K562 (cell line): ENCODE data around the gene PCSK2. TPM values are rescaled to one million over a fixed set of nuclear protein-coding genes. Genes with fewer than 3 reads are reported as not detected.

Experiments used
- ATAC-seq: fragments of 200-7000 bp; cut with Tn5 transposase; 3 replicates; pipeline ENCODE4 v1.9.1; 2020; ENCODE audit warnings: moderate library complexity
- BruUV-seq: library from RNA; stranded (reverse); fragments of 400-500 nt; replicated peaks from 2 replicates; lab custom pipeline; 2021; lab: Mats Ljungman, UMichigan
- CTCF ChIA-PET: fragments of 300-600 bp; formaldehyde crosslinking; extraction: SDS; loops from one replicate; lab custom pipeline; 2021; ENCODE audit warnings: low intra/inter-chr PET ratio; lab: Yijun Ruan, JAX
- POLR2A ChIA-PET: fragments of 300-600, 350-650 bp; sonication (Branson Sonifier 250); formaldehyde crosslinking; extraction: SDS; loops from one replicate; lab custom pipeline; 2021; ENCODE audit warnings: antibody characterized with exemption, inconsistent platforms; lab: Yijun Ruan, JAX
- DNase-seq, 4 experiments: peaks; one replicate each; pipeline versions ENCODE4 v3.0.0 to v3.0.0-alpha.2; 2011 to 2018; ENCODE audit warnings: low spot score in 3 of 4, mixed read lengths in 3 of 4; ENCODE audit errors: extremely low read depth in 1 of 4
- FAIRE-seq: peaks from 2 replicates; lab custom pipeline; 2011; peaks lifted over from hg19 to GRCh38; lab: Jason Lieb, UNC
- H2AFZ ChIP-seq: 2 replicates; pipeline ENCODE4 v1.6.0; 2011; ENCODE audit warnings: low read depth, low read length, control low read depth, inconsistent platforms
- H3K27ac ChIP-seq: fragments of 200-600 bp; 3 replicates; pipeline ENCODE4 v1.8.0; 2011; ENCODE audit warnings: low read depth, mild to moderate bottlenecking, control low read depth, inconsistent platforms, low read length, moderate library complexity, mixed read lengths; ENCODE audit errors: extremely low read depth
- H3K27me3 ChIP-seq, 2 experiments: fragments of 300-600 bp in 1 of 2; 2 replicates in 1 of 2; 3 replicates in 1 of 2; pipeline versions ENCODE4 v1.6.0 to v1.8.0; 2011; ENCODE audit warnings: inconsistent platforms in 2 of 2, low read length in 2 of 2, mild to moderate bottlenecking in 1 of 2, mixed read lengths in 1 of 2, moderate library complexity in 1 of 2; ENCODE audit not compliant: control insufficient read depth in 2 of 2, insufficient read depth in 2 of 2
- H3K36me3 ChIP-seq: fragments of 300-600 bp; 3 replicates; pipeline ENCODE4 v1.8.0; 2011; ENCODE audit warnings: mild to moderate bottlenecking, low read length, inconsistent platforms; ENCODE audit not compliant: control insufficient read depth, insufficient read depth
- H3K4me1 ChIP-seq, 2 experiments: fragments of 200-600 bp in 1 of 2; replicated peaks in 1 of 2; 2 replicates in 1 of 2; 3 replicates in 1 of 2; pipeline versions ENCODE4 v1.5.1 to v1.8.0; 2011; ENCODE audit warnings: inconsistent platforms in 2 of 2, low read length in 2 of 2, mild to moderate bottlenecking in 1 of 2, mixed read lengths in 1 of 2, moderate library complexity in 1 of 2; ENCODE audit not compliant: control insufficient read depth in 2 of 2, insufficient read depth in 2 of 2
- H3K4me2 ChIP-seq: 2 replicates; pipeline ENCODE4 v1.6.1; 2011; ENCODE audit warnings: low read length, control low read depth, inconsistent platforms, mixed read lengths; ENCODE audit not compliant: insufficient read depth
- H3K4me3 ChIP-seq: fragments of 200-600 bp; sonication (generic), shearing (Covaris generic); 2 replicates; pipeline ENCODE4 v1.5.1; 2016; ENCODE audit warnings: control low read depth, inconsistent platforms
- H3K79me2 ChIP-seq: fragments of 200-600 bp; 3 replicates; pipeline ENCODE4 v1.8.0; 2011; ENCODE audit warnings: low read length, inconsistent platforms; ENCODE audit not compliant: control insufficient read depth, insufficient read depth
- H3K9ac ChIP-seq, 2 experiments: 2 replicates each; pipeline versions ENCODE4 v1.6.0 to v1.6.1; 2011; ENCODE audit warnings: low read depth in 2 of 2, low read length in 2 of 2, control low read depth in 1 of 2, inconsistent platforms in 1 of 2, mild to moderate bottlenecking in 1 of 2, mixed read lengths in 1 of 2; ENCODE audit not compliant: insufficient read depth in 1 of 2
- H3K9me1 ChIP-seq: one replicate; pipeline ENCODE4 v1.6.0; 2011; ENCODE audit warnings: inconsistent platforms, mild to moderate bottlenecking, low read length, moderate library complexity; ENCODE audit not compliant: control insufficient read depth, insufficient read depth
- H3K9me3 ChIP-seq: replicated peaks from 2 replicates; pipeline ENCODE4 v1.5.1; 2011; ENCODE audit warnings: low read depth, low read length, inconsistent platforms; ENCODE audit not compliant: control insufficient read depth, insufficient read depth
- H4K20me1 ChIP-seq: replicated peaks from 2 replicates; pipeline ENCODE4 v1.6.1; 2011; ENCODE audit warnings: low read length, inconsistent platforms, mixed read lengths; ENCODE audit not compliant: control insufficient read depth, insufficient read depth
- CBX1 ChIP-seq: sonication (generic); IDR thresholded peaks from 2 replicates; pipeline ENCODE4 v1.6.1; 2016; ENCODE audit warnings: antibody characterized with exemption, low read depth, mild to moderate bottlenecking
- HDGF ChIP-seq: fragments of 450-650 bp; IDR thresholded peaks from 2 replicates; pipeline ENCODE4 v1.6.1; 2016
- MAFG ChIP-seq: fragments of 450-650 bp; conservative IDR thresholded peaks from 2 replicates; pipeline ENCODE4 v1.6.1; 2016; ENCODE audit warnings: missing genetic modification characterization, missing compliant biosample characterization
- PRMT5 ChIP-seq: sonication (generic); formaldehyde crosslinking; IDR thresholded peaks from 2 replicates; pipeline ENCODE4 v1.5.0; 2020; ENCODE audit warnings: missing genetic modification reagents
- PRPF4 ChIP-seq: fragments of 200-400 bp; formaldehyde crosslinking; IDR thresholded peaks from one replicate; pipeline ENCODE4 v1.6.1; 2017; ENCODE audit warnings: low read length, low read depth, mild to moderate bottlenecking; ENCODE audit not compliant: insufficient read depth, poor library complexity, severe bottlenecking
- SIN3B ChIP-seq: fragments of 450-650 bp; IDR thresholded peaks from 2 replicates; pipeline ENCODE4 v1.6.1; 2017; ENCODE audit warnings: low read depth, mild to moderate bottlenecking, moderate library complexity
- ZBTB8A ChIP-seq: fragments of 450-650 bp; IDR thresholded peaks from 2 replicates; pipeline ENCODE4 v1.6.1; 2018; ENCODE audit warnings: mild to moderate bottlenecking, moderate library complexity; ENCODE audit not compliant: partially characterized antibody
- ZC3H8 ChIP-seq: fragments of 450-650 bp; IDR thresholded peaks from 2 replicates; pipeline ENCODE4 v1.6.1; 2017
- WGBS: fragments of 100-300 bp; shearing (Covaris generic); methylation state at CpG from one replicate; pipeline ENCODE4 v1.1.6; 2016; ENCODE audit warnings: low coverage, mixed read lengths; ENCODE audit not compliant: insufficient coverage; ENCODE audit errors: missing lambda C conversion rate; 5-methylcytosine and 5-hydroxymethylcytosine counted together
- in situ Hi-C: fragments of 300-500 bp; cut with MboI; formaldehyde crosslinking; loops from 4 replicates; pipeline ENCODE4 v1.15.0; 2018; ENCODE audit warnings: inconsistent platforms, mixed read lengths
- intact Hi-C: fragments of 100-400 bp; cut with micrococcal nuclease; formaldehyde crosslinking; loops from 2 replicates; pipeline ENCODE4 v1.14.2; 2022
- polyA plus RNA-seq, 8 experiments: library from polyadenylated mRNA; depleted of rRNA in 4 of 8; stranded (reverse) in 5 of 8; unstranded in 3 of 8; fragments of >200 nt; fragmentation: Nextera tagmentation in 2 of 8; fragmentation: Illumina TruSeq in 1 of 8; extraction: Ambion mirVana in 2 of 8; extraction: Trizol in 1 of 8; gene quantifications; 2 replicates each; pipeline versions ENCODE4 v1.2.1 to v1.2.3, GENCODE V29; 2011 to 2014; ENCODE audit warnings: inconsistent platforms in 1 of 8, missing spikeins in 1 of 8
- total RNA-seq, 7 experiments: library from RNA; depleted of rRNA in 6 of 7; stranded (reverse); fragments of >200 nt in 6 of 7; fragmentation: Illumina TruSeq in 2 of 7; extraction: Trizol in 2 of 7; gene quantifications; 2 replicates each; pipeline versions ENCODE4 v1.2.1 to v1.2.3, GENCODE V29; 2011 to 2021; ENCODE audit warnings: low replicate concordance in 1 of 7
- TF ChIP-seq, protein P1 (sequence below): fragments of 450-650 bp; formaldehyde crosslinking; IDR thresholded peaks from 2 replicates; pipeline ENCODE4 v1.4.0; 2020; ENCODE audit warnings: mild to moderate bottlenecking
- TF ChIP-seq, protein P2 (sequence below): fragments of 250-450 bp; sonication (Bioruptor Pico); IDR thresholded peaks from 2 replicates; pipeline ENCODE4 v1.4.0; 2020
- TF ChIP-seq, protein P3 (sequence below): fragments of 450-650 bp; formaldehyde crosslinking; IDR thresholded peaks from 2 replicates; pipeline ENCODE4 v1.4.0; 2020; ENCODE audit warnings: mild to moderate bottlenecking, moderate library complexity
- TF ChIP-seq, protein P4 (sequence below): fragments of 150-350 bp; IDR thresholded peaks from 2 replicates; pipeline ENCODE4 v1.6.1; 2014; ENCODE audit warnings: low read depth, mild to moderate bottlenecking, low read length, borderline replicate concordance

PCSK2 gene
- total and polyA plus RNA-seq, 9 of the 15 experiments (the other 6 are each of a cell fraction or from before 2014, with no cell fraction given) = 0.04 to 0.07 (median 0.05) TPM; not detected in 6

DNA sequence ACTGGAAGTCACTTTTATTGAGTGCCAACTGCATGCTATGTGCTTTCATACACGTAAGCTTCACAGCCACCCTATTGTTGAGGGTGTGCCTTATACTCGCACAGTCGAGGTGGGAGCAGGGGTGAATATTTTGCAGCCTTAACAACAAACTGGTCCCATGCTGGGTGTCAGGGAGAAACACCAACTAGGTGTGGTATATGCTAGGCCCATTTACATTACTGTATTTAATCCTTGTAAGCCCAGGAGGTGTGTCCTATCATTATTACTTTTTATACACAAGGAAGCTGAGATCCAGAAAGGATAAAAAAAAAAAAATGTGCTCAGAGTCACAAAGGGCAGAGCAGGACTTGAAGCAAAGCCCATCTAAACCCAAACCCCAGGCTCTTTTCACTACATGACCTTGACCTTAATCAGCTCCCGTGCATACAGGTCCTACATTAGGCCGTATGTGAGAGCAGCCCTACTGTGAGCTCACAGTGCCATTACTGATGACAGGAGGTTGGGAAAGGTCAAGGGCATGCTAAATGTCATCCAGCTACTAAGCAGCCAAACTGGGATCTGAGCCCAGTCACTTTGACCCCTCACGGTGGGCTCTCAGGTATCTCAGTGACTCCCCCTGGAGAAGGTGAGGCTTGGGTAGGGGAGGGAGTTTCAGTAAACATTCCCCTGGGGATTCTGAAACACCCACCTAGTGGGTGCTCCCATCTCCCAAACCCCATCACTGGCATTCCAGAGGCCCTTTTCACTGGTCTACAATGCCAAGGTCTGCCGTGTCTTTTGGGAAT lies 242.6 kb downstream of the PCSK2 start:
- H3K27ac ChIP-seq = no peak overlapping the region
- FAIRE-seq = no peak
- DNase-seq = no peak
- no TSS peak for BruUV-seq
- H4K20me1 ChIP-seq = no peaks in the 10 kb centered on the region
- no peaks in the 10 kb centered on the region for H3K36me3 ChIP-seq
- 3% methylated on average over 6 of the region's 7 CpGs for WGBS
- no peak overlapping the region for H3K4me3 ChIP-seq
- TF ChIP-seq PRPF4 (no peak), ZC3H8 (no peak), SIN3B (no peak), ZBTB8A (no peak), CBX1 (no peak), MAFG (tag) (no peak), PRMT5 (CRISPR knock-in tag) (no peak), HDGF (no peak)
- TF ChIP-seq, protein P1, sequence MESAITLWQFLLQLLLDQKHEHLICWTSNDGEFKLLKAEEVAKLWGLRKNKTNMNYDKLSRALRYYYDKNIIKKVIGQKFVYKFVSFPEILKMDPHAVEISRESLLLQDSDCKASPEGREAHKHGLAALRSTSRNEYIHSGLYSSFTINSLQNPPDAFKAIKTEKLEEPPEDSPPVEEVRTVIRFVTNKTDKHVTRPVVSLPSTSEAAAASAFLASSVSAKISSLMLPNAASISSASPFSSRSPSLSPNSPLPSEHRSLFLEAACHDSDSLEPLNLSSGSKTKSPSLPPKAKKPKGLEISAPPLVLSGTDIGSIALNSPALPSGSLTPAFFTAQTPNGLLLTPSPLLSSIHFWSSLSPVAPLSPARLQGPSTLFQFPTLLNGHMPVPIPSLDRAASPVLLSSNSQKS (CRISPR knock-in tag) = no peak
- TF ChIP-seq, protein P2, sequence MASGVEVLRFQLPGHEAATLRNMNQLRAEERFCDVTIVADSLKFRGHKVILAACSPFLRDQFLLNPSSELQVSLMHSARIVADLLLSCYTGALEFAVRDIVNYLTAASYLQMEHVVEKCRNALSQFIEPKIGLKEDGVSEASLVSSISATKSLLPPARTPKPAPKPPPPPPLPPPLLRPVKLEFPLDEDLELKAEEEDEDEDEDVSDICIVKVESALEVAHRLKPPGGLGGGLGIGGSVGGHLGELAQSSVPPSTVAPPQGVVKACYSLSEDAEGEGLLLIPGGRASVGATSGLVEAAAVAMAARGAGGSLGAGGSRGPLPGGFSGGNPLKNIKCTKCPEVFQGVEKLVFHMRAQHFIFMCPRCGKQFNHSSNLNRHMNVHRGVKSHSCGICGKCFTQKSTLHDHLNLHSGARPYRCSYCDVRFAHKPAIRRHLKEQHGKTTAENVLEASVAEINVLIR (CRISPR knock-in tag) = no peak
- TF ChIP-seq, protein P3, sequence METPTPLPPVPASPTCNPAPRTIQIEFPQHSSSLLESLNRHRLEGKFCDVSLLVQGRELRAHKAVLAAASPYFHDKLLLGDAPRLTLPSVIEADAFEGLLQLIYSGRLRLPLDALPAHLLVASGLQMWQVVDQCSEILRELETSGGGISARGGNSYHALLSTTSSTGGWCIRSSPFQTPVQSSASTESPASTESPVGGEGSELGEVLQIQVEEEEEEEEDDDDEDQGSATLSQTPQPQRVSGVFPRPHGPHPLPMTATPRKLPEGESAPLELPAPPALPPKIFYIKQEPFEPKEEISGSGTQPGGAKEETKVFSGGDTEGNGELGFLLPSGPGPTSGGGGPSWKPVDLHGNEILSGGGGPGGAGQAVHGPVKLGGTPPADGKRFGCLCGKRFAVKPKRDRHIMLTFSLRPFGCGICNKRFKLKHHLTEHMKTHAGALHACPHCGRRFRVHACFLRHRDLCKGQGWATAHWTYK (CRISPR knock-in tag) = no peak
- TF ChIP-seq, protein P4, sequence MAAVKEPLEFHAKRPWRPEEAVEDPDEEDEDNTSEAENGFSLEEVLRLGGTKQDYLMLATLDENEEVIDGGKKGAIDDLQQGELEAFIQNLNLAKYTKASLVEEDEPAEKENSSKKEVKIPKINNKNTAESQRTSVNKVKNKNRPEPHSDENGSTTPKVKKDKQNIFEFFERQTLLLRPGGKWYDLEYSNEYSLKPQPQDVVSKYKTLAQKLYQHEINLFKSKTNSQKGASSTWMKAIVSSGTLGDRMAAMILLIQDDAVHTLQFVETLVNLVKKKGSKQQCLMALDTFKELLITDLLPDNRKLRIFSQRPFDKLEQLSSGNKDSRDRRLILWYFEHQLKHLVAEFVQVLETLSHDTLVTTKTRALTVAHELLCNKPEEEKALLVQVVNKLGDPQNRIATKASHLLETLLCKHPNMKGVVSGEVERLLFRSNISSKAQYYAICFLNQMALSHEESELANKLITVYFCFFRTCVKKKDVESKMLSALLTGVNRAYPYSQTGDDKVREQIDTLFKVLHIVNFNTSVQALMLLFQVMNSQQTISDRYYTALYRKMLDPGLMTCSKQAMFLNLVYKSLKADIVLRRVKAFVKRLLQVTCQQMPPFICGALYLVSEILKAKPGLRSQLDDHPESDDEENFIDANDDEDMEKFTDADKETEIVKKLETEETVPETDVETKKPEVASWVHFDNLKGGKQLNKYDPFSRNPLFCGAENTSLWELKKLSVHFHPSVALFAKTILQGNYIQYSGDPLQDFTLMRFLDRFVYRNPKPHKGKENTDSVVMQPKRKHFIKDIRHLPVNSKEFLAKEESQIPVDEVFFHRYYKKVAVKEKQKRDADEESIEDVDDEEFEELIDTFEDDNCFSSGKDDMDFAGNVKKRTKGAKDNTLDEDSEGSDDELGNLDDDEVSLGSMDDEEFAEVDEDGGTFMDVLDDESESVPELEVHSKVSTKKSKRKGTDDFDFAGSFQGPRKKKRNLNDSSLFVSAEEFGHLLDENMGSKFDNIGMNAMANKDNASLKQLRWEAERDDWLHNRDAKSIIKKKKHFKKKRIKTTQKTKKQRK = no peak
- H3K9me1 ChIP-seq = no peaks in the 10 kb centered on the region
- in situ Hi-C loops = no loop called here
- ATAC-seq = no peak
- no peaks in the 10 kb centered on the region for H3K4me1 ChIP-seq
- H3K27me3 ChIP-seq = peaks cover 0 to 34% of the 10 kb centered on the region in 2 experiments; a peak in 2 of 5 replicates
- no peak overlapping the region for H3K9ac ChIP-seq
- no peaks in the 10 kb centered on the region for H3K79me2 ChIP-seq
- no peaks in the 10 kb centered on the region for H3K9me3 ChIP-seq
- ChIA-PET CTCF (no interaction called here), POLR2A (interaction anchor here (0.6 kb wide), 2 partner anchors 145 to 784 kb away, joined by 3 read pairs; no protein-coding TSS in a partner anchor)
- intact Hi-C loops = no loop called here
- no peak overlapping the region for H2AFZ ChIP-seq
- no peak overlapping the region for H3K4me2 ChIP-seq
